Dedifferentiated amniotic fluid mesenchymal stem cell (primary cell): ENCODE results near the gene ZFYVE28.
"Not testable (repeated sequence)": the region's sequence is repeated elsewhere in the genome, so short reads cannot be mapped to it uniquely, and the experiment has no call there.

Experiments
- DNase-seq: peaks from one replicate; pipeline ENCODE4 v3.0.0-alpha.2; 2016; ENCODE audit errors: extremely low spot score

ZFYVE28 gene

GRCh38 chr4:2289311-2289954 is 129.0 kb downstream of the ZFYVE28 start:
- DNase-seq = no peak

GRCh38 chr4:2288051-2288541 is 130.3 kb downstream of the ZFYVE28 start:
- DNase-seq = no peak

- DNase-seq = no peak
These were observed 130.9 kb downstream of the ZFYVE28 start for GRCh38 chr4:2287594-2287915.

- DNase-seq = no peak
These were observed 131.4 kb downstream of the ZFYVE28 start for GRCh38 chr4:2286904-2287593.

GRCh38 chr4:2285613-2286381 is 132.6 kb downstream of the ZFYVE28 start:
- no peak for DNase-seq

- DNase-seq = no peak
These were observed 133.4 kb downstream of the ZFYVE28 start for GRCh38 chr4:2284934-2285612.

GRCh38 chr4:2284161-2284933 is 134.1 kb downstream of the ZFYVE28 start:
- no peak for DNase-seq

GRCh38 chr4:2283199-2283711 is 135.2 kb downstream of the ZFYVE28 start:
- no peak for DNase-seq

GRCh38 chr4:2281575-2282343 is 136.7 kb downstream of the ZFYVE28 start:
- DNase-seq = no peak

- DNase-seq = no peak
These were observed 137.7 kb downstream of the ZFYVE28 start for GRCh38 chr4:2280531-2281300.

GRCh38 chr4:2277956-2278355 is 140.5 kb downstream of the ZFYVE28 start:
- no peak for DNase-seq

GRCh38 chr4:2276581-2277325 is 141.7 kb downstream of the ZFYVE28 start:
- no peak for DNase-seq

GRCh38 chr4:2275546-2276251 is 142.7 kb downstream of the ZFYVE28 start:
- no peak for DNase-seq

GRCh38 chr4:2275044-2275397 is 143.4 kb downstream of the ZFYVE28 start:
- DNase-seq = not testable (repeated sequence)

- no peak for DNase-seq
These were observed 144.0 kb downstream of the ZFYVE28 start for GRCh38 chr4:2274320-2275043.

- no peak for DNase-seq
These were observed 144.7 kb downstream of the ZFYVE28 start for GRCh38 chr4:2273657-2274319.

- DNase-seq = no peak
These were observed 145.2 kb downstream of the ZFYVE28 start for GRCh38 chr4:2273221-2273620.
